GM12801 (cell line): ENCODE results near the gene SLC9A3.

Experiments used
- TF ChIP-seq, protein P1 (sequence below): IDR thresholded peaks from one replicate; pipeline ENCODE4 v1.5.1; 2011; ENCODE audit warnings: control low read depth; ENCODE audit not compliant: insufficient read length; ENCODE audit errors: extremely low read depth

The SLC9A3 gene

DNA sequence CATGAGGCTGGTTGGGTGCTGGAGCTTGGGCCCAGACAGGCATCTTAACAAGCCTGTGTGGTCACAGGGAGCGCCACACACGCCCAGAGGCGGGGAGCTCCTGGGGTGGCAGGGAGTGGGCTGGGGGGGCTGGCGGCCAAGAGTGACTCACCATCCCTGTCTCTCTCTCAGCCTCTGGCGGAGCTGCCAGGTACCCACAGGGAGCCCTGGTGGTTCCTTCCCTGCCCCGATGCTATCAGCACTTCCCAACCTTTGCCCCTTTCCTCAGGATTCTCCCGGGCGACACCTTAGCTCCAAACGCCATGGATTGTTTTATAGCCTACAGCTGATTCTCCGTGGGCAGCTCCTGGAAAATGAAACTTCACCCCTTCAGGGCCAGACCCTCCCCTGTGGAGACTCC lies 5.5 kb downstream of the SLC9A3 start:
- TF ChIP-seq, protein P1, sequence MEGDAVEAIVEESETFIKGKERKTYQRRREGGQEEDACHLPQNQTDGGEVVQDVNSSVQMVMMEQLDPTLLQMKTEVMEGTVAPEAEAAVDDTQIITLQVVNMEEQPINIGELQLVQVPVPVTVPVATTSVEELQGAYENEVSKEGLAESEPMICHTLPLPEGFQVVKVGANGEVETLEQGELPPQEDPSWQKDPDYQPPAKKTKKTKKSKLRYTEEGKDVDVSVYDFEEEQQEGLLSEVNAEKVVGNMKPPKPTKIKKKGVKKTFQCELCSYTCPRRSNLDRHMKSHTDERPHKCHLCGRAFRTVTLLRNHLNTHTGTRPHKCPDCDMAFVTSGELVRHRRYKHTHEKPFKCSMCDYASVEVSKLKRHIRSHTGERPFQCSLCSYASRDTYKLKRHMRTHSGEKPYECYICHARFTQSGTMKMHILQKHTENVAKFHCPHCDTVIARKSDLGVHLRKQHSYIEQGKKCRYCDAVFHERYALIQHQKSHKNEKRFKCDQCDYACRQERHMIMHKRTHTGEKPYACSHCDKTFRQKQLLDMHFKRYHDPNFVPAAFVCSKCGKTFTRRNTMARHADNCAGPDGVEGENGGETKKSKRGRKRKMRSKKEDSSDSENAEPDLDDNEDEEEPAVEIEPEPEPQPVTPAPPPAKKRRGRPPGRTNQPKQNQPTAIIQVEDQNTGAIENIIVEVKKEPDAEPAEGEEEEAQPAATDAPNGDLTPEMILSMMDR = no peak

DNA sequence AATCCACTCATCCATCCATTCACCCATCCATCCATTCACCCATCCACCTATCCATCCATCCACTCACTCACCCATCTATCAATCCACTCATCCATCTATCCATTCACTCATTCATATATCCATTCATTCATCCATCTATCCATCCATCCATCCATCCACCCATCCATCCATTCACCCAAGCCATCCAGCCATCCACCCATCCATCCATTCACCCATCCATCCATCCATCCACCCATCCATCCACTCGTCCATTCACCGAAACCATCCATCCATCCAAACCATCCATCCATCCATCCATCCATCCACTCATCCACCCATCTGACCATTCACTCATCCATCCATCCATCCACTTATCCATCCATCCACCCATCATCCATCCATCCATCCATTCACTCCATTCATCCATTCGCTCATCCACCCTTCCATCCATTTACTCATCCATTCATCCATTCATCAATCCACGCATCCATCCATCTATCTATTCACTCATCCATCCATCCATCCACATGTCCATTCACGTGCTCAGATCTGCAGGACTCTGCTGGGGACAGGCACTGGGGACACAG lies 6.6 kb downstream of the SLC9A3 start:
- TF ChIP-seq, protein P1 = no peak

DNA sequence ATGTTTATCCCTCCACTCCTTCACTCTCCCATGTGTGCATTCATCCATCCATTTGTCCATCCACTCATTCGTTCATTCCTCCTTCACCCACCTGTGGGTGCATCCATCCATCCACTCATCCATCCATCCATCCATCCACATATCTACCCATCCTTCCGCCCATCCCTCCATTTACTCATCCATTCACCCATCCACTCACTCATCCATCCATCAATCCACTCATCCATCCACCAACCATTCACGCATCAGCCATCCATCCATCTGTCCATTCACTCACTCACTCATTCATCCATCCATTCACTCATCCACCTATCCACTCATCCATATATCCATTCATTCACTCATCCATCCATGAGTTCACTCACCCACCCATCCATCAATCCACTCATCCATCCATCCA lies 7.3 kb downstream of the SLC9A3 start:
- TF ChIP-seq, protein P1 = no peak

DNA sequence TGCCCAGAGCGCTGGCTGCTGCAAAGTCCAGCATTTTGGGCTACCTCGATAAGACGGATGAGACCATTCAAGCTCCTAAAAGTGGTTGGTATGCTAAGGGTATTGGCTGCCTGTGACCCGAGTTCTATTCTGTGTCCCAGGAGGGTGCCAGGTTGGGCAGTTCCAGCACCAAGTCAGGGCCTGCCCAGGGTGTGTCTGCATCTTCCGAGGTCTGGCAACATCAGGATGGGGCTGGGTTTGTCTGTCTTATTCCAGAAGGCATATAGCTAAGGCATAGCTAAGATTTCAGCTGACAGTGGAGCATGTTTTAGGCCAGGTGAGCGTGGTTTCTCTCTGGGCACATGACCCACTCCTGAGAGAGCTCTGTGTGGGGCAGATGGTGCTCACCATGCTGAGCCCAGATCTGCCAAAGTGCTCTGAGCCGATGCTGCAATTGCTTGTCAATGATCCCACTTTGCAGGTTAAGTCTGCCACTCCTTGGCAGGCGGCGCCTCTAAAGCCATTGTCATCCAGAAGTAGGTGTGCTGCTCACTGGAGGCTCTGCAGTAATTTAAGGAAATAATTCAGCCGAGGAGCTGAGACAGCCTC lies 7.8 kb downstream of the SLC9A3 start:
- TF ChIP-seq, protein P1 = no peak

DNA sequence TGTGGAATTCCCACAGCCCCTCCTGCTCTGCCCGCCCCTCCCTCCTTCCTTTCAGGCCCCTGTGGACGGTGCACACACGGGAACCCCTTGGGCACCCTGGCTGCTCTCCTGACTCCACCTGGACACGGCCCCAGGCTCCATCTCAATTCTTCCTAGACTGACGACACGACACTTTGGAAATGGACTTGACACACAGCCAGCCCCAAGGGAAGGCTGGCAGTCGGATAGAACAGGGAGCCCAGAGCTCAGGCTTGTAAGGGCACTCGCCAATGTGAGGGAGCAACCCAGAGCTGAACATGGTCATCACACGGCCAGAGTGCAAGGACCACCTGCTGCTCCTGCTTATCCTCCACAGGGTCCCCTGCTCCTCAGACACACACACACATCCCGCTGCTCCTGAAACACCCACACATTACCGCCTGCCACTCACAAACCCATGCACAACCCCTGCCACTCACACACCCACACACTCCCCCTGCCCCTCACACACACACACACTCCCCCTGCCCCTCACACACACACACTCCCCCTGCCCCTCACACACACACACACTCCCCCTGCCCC lies 8.9 kb downstream of the SLC9A3 start:
- TF ChIP-seq, protein P1 = no peak

DNA sequence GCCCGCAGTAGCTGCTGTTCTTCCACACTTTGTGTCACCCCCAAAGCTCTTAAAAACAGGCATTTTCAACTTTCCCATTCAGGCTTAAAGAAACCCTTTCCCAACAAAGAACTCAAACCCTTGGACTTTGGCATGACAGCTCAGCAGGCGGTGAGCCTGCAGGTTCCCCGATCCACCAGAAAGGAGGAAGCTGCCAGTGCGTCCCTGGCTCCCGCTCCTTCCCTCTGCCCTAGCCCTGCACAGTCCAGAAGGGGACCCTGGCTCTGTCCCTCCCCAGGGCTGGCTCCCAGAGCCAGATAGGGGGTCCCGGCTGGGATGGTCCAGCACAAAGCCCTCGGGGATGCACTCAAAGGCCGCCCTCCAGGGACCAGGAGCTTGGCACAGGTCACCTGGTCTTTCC lies 9.6 kb downstream of the SLC9A3 start:
- TF ChIP-seq, protein P1 = no peak

DNA sequence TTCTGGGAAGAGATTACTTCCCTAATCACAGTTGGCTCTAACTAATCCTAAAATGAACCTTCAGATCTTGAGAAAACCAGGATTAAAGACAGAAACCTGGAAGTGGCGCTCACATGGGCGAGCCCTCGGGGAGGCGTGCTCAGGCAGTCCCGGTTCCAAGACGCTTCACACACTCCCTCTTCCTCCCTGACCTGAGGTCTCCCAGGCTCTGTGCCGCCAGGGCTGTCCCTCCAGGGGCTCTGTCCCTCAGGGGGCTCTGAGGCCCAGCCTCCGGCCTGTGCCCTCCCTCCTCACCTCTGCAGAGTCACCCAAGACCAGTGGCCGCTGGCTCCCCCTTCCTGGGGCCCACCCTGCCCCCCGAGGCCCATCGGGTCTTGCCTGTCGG lies 10.2 kb downstream of the SLC9A3 start:
- TF ChIP-seq, protein P1 = no peak
